ENCODE measurements around the gene GRN.
A peak's percentile ranks its signal among the peaks of the same experiment; 100 is the strongest.

Gene GRN

DNA sequence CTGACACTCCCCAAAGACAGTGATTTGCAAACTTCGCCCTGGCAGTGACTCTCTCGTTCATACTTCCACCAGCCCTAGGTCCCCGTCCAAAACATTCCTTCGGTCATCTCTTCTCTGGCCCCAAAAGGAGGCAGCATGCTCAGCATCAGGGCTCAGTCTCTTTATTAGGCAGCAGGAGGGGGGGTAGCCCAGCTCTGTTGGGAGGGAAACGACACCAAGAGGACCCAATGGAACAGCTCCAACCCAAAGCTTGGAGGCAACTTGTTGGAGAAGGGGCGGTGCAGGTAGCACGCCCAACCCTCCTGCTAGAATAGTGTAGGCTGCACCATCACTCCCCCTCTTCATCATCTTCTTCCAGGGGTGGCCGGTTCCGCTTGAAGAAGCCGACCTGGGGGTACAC lies 26.9 kb downstream of the GRN start:
- intact Hi-C loops (cut with DNase I): no loop called here
- no peak for DNase-seq

- no peak for DNase-seq
- intact Hi-C loops (cut with DNase I): no loop called here
These were observed 29.4 kb downstream of the GRN start for GRCh38 chr17:44374306-44375195.

- intact Hi-C loops (cut with DNase I): no loop called here
- DNase-seq: no peak
These were observed 30.3 kb downstream of the GRN start for GRCh38 chr17:44375196-44376017.

DNA sequence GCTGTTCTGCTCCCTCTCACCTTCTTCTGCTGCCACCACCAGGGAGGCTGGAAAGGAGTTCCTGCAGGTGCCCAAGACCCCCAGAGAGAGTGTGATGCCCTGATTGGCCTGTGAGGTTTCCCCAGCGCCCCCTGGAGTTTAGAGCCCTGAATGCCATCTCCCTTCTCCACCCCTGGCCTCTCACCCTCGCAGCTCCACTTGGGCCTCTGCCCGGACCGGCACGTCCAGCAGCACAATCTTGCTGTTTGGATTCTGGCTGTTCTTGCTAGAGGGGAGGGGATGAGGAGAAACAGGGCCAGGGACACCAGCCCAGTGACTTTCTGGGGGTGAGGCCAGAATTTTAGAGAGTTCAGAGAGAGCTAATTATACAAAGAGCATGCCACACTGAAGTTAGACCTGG lies 31.0 kb downstream of the GRN start:
- DNase-seq: peak in 13 of 42 donors; percentile 23 to 69 (median 33)
- intact Hi-C loops (cut with DNase I): no loop called here

GRCh38 chr17:44376779-44377178 lies 31.7 kb downstream of the GRN start:
- DNase-seq: no peak

DNA sequence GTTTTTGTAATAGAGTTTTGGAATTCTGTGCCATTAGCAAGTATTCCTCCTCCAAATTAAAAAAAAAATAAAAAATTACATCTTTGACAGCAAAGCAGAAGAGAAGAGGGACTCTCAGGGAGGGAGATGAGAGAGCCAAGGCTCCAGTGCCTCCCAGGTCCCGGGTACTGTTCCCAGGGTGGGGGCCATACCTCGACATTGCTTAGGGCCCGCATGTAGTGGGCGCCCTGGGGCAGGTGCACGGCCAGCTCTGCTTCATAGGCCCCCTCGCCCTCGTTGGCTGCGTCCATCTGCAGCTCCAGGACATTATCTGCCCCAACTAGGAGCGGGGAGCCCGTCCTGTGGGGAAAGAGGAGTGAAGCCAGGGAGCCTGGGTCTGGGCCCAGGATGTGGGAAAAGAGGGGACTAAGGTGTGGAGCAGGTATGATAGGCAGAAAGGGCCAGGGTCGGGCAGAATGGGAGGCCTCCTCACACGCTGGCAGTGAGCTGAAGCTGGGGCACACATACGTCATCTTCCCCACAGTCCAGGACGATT lies 33.1 kb downstream of the GRN start:
- DNase-seq: no peak
- intact Hi-C loops (cut with DNase I): no loop called here

More at GRCh38 chr17:44376779-44377178, 31.7 kb downstream of the GRN start:
- intact Hi-C loops (cut with DNase I): no loop called here

DNA sequence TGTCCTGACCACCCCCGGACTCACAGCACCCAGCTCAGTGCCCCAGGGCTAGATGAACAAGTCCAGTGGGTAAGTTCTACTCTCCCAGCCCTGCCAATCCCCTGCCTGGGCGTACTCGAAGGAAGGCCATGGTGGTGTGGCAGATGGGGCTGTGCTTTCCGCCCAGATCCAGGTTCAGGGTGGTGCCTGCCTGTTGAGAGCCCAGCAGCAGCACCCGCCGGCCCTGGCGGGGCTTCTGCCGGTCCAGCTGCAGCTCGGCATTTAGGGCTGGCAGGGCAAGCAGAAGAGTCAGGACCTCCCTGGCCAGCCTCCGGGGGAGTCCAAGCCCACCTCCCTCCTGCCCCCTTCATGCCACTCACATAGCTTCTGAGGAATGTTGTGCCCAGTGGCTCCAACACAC lies 34.8 kb downstream of the GRN start:
- DNase-seq: no peak
- intact Hi-C loops (cut with DNase I): no loop called here

DNA sequence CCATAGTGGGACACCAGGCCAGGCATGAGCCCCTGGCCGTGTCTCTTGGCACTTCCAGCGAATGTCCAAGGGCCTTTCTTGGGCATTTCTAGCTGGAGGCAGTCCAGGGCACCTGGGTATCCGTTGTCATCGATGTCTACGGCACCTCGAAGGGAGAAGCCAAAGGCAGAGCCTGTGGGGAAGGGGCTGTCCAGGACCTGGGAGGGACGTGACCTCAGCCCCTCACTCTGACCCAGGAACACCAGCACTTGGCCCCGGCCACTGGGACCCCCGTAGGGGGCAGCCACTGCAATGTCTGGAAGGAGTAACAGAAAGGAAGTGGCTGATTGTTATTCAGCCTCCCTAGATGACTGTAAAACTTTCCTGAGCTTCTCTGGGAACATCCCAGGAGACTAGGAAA lies 35.7 kb downstream of the GRN start:
- DNase-seq: no peak
- intact Hi-C loops (cut with DNase I): no loop called here

DNA sequence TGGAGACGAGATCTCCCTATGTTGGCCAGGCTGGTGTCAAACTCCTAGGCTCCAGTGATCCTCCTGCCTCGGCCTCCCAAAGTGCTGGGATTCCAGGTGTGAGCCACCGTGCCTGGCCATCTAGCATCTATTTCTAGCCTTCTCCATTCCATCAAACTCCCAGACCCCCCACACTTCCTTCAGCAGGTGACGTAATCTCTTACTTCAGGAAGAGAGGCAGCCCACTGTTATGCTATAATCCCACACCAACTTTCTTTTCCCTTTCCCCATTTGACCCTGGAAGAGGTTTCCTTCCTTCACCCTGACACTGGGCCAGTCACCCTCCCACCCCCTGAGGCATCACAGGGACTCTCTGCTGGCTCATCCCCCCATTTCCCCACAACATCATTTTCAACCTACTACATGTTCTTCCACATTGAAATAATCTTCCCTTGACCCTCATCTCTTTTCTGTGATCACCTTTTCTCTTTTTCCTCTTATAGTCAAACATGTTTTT lies 36.8 kb downstream of the GRN start:
- no peak for DNase-seq
- intact Hi-C loops (cut with DNase I): no loop called here

DNA sequence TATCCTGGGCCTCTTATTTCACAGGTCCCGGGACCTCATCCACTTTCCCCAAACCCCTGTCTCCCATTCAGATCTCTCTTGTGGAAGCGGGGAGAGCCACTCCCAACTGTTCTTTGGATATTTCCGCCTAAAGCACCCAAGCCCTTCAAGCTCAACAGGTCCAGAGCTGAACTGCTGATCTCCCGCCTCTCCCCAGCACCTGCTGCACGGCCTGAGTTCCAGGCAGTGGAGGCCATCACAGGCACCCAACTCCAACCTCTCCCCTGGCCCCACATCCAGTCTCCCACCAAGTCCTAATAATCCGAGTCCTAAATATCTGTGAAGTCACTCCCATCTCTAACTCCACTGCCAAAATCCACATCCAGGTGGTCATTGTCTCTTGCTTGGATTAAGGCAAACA lies 37.8 kb downstream of the GRN start:
- no peak for DNase-seq
- intact Hi-C loops (cut with DNase I): no loop called here

GRCh38 chr17:44383363-44383762 lies 38.3 kb downstream of the GRN start:
- DNase-seq: no peak
- intact Hi-C loops (cut with DNase I): no loop called here

- intact Hi-C loops (cut with DNase I): no loop called here
- no peak for DNase-seq
These were observed 38.8 kb downstream of the GRN start for GRCh38 chr17:44383861-44384260.

DNA sequence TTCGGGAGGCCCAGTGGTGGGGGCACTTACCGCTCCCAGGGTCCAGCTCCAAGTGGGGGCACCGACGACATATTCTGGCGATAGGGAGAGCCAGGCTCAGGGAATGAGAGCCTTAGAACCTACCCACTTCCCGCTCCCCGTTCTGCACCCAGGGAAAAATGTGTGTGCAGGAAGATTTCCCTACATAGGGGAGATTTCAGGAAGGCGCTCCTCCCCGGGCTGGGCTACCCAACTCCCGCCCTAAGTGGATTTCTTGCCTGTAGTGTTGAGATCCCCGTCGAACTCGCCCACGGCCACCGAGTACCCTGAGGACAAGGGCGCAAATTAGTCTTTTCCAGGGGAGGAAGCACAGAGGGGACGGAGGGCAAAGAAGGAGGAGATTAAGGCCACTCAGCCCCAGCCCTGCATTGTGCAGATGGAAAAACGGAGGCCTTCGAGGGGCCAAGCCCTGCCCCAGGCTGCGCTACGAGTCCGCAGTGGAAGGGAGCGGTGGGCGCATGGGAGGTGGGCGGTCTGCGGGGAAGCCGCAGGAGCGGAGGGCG lies 39.2 kb downstream of the GRN start:
- no peak for DNase-seq
- intact Hi-C loops (cut with DNase I): no loop called here

GRCh38 chr17:44384823-44385286 lies 39.8 kb downstream of the GRN start:
- intact Hi-C loops (cut with DNase I): no loop called here
- DNase-seq: no peak

- peak; percentile 53 to 87 (median 75) for DNase-seq
- intact Hi-C loops (cut with DNase I): no loop called here
These were observed 40.4 kb downstream of the GRN start for GRCh38 chr17:44385287-44386181.

DNA sequence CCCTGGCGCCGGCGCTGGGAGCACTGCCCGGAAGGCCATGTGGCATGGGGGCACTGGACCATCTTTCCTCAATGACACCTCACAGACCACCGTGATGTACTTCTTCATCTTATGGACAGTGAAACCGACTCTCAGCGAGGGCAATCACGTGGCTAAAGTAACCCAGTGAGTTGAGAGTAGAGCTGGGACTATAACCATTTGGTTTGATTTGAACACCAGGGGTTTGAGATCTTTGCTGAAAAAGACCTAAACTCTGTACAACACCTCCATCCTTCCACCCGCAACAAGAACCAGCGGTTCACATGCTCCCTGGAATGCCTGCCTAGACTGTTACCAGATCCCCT lies 41.1 kb downstream of the GRN start:
- DNase-seq: no peak
- intact Hi-C loops (cut with DNase I): no loop called here

DNA sequence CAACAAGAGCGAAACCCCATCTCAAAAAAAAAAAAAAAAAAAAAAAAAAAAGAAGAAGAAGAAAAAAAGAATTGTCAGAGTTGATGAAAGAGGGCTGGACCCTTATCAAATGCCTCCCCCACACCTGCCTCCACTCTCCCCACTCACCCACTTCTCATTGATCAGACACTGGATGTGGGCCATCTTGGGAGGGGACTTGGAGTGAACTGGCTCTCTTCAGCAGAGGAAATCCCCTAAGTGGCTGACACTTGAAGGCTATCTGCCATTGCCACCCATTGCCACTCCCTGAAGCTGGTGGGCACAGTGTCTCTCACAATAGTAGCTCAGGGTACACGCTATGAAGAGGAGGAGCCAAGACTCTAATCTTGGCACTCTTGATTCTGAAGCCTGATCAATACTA lies 42.7 kb downstream of the GRN start:
- intact Hi-C loops (cut with DNase I): no loop called here
- DNase-seq: peak in 2 of 42 donors; percentile 0 to 30

GRCh38 chr17:44389281-44389680 lies 44.2 kb downstream of the GRN start, which contains the start of gene ITGA2B:
Gene ITGA2B (minus strand): TSS chr17:44389649. CDS start chr17:44389473, 176 bp downstream.
- peak in 1 of 42 donors; percentile 8 for DNase-seq
- intact Hi-C loops (cut with DNase I): no loop called here

All from head of caudate nucleus (tissue), 42 donors.